Endothelial cell of umbilical vein (primary cell): ENCODE results near the gene C1QTNF8. TPM values are rescaled to one million over a fixed set of nuclear protein-coding genes. Genes with fewer than 3 reads are reported as not detected.

Experiments
- BruUV-seq: library from RNA; stranded (reverse); fragments of 400-500 nt; replicated peaks from 2 replicates; lab custom pipeline; 2021; lab: Mats Ljungman, UMichigan
- CTCF ChIA-PET: fragments of 300-600, 350-600 bp; sonication (Branson Sonifier 250); formaldehyde crosslinking; loops from one replicate; lab custom pipeline; 2021; ENCODE audit warnings: antibody characterized with exemption, inconsistent platforms; lab: Charles Lee
- POLR2A ChIA-PET: fragments of 300-600, 350-600 bp; sonication (Branson Sonifier 250); formaldehyde crosslinking; loops from one replicate; lab custom pipeline; 2021; ENCODE audit warnings: antibody characterized with exemption, inconsistent platforms; lab: Charles Lee
- DNase-seq: peaks from one replicate; pipeline ENCODE4 v3.0.0-alpha.2; 2011; ENCODE audit warnings: low read depth, low spot score
- FAIRE-seq: peaks from 2 replicates; lab custom pipeline; 2011; peaks lifted over from hg19 to GRCh38; lab: Jason Lieb, UNC
- H2AFZ ChIP-seq: 2 replicates; pipeline ENCODE4 v1.6.0; 2012; ENCODE audit warnings: low read depth, low read length, control low read depth, inconsistent platforms
- H3K27ac ChIP-seq: 2 replicates; pipeline ENCODE4 v1.5.1; 2011; ENCODE audit warnings: low read depth, mild to moderate bottlenecking, control low read depth, low read length, moderate library complexity; ENCODE audit not compliant: insufficient read depth
- H3K27me3 ChIP-seq, 2 experiments: 2 replicates each; pipeline versions ENCODE4 v1.6.0 to v1.6.1; 2011; ENCODE audit warnings: low read length in 2 of 2, mixed read lengths in 1 of 2; ENCODE audit not compliant: control insufficient read depth in 2 of 2, insufficient read depth in 2 of 2
- H3K36me3 ChIP-seq, 2 experiments: 2 replicates in 1 of 2; 3 replicates in 1 of 2; pipeline ENCODE4 v1.5.1; 2011; ENCODE audit warnings: low read length in 2 of 2, mild to moderate bottlenecking in 1 of 2, moderate library complexity in 1 of 2; ENCODE audit not compliant: control insufficient read depth in 2 of 2, insufficient read depth in 2 of 2; ENCODE audit errors: extremely low read depth in 1 of 2
- H3K4me1 ChIP-seq: 3 replicates; pipeline ENCODE4 v1.5.1; 2011; ENCODE audit warnings: mild to moderate bottlenecking, low read length; ENCODE audit not compliant: control insufficient read depth, insufficient read depth; ENCODE audit errors: extremely low read depth
- H3K4me2 ChIP-seq: 2 replicates; pipeline ENCODE4 v1.6.1; 2011; ENCODE audit warnings: low read length, control low read depth, mixed read lengths; ENCODE audit not compliant: insufficient read depth
- H3K4me3 ChIP-seq, 3 experiments: fragments of 200-600 bp in 1 of 3; sonication (generic), shearing (Covaris generic) in 1 of 3; replicated peaks in 1 of 3; 2 replicates each; pipeline ENCODE4 v1.5.1; 2011 to 2016; ENCODE audit warnings: control low read depth in 3 of 3, low read length in 3 of 3, mild to moderate bottlenecking in 2 of 3, inconsistent platforms in 1 of 3, low read depth in 1 of 3, moderate library complexity in 1 of 3; ENCODE audit not compliant: insufficient read depth in 1 of 3
- H3K79me2 ChIP-seq: 2 replicates; pipeline ENCODE4 v1.6.0; 2012; ENCODE audit warnings: low read length, inconsistent platforms; ENCODE audit not compliant: control insufficient read depth, insufficient read depth
- H3K9ac ChIP-seq: replicated peaks from 2 replicates; pipeline ENCODE3; 2011; ENCODE audit warnings: low read length, control low read depth; ENCODE audit not compliant: insufficient read depth; ENCODE audit errors: extremely low read depth
- H3K9me1 ChIP-seq: replicated peaks from 3 replicates; pipeline ENCODE4 v1.6.0; 2011; ENCODE audit warnings: mild to moderate bottlenecking, low read length; ENCODE audit not compliant: control insufficient read depth, insufficient read depth; ENCODE audit errors: extremely low read depth
- H3K9me3 ChIP-seq: replicated peaks from 2 replicates; pipeline ENCODE4 v1.5.1; 2012; ENCODE audit warnings: low read length, inconsistent platforms; ENCODE audit not compliant: control insufficient read depth, insufficient read depth
- H4K20me1 ChIP-seq: replicated peaks from 2 replicates; pipeline ENCODE3; 2011; ENCODE audit warnings: mild to moderate bottlenecking, low read length; ENCODE audit not compliant: control insufficient read depth, insufficient read depth; ENCODE audit errors: extremely low read depth
- CTCF ChIP-seq, 2 donors: IDR thresholded peaks; 1 replicate in 1 of 2; 2 replicates in 1 of 2; pipeline ENCODE4 v1.5.1; 2011; ENCODE audit warnings: low read length in 2 of 2, mild to moderate bottlenecking in 2 of 2, moderate library complexity in 2 of 2, control low read depth in 1 of 2, inconsistent platforms in 1 of 2, low read depth in 1 of 2; ENCODE audit not compliant: insufficient read depth in 1 of 2; ENCODE audit errors: extremely low read depth in 1 of 2
- EZH2 ChIP-seq: IDR thresholded peaks from 2 replicates; pipeline ENCODE4 v1.6.1; 2012; ENCODE audit warnings: borderline replicate concordance, low read depth, mild to moderate bottlenecking, moderate library complexity, low read length, inconsistent platforms; ENCODE audit not compliant: severe bottlenecking
- GATA2 ChIP-seq: IDR thresholded peaks from 2 replicates; pipeline ENCODE4 v1.7.0; 2011; ENCODE audit warnings: low read depth, mild to moderate bottlenecking, moderate library complexity, mixed read lengths, low read length; ENCODE audit not compliant: insufficient read length, insufficient read depth
- MAX ChIP-seq: IDR thresholded peaks from 2 replicates; pipeline ENCODE4 v1.6.1; 2011; ENCODE audit not compliant: insufficient read depth, insufficient read length
- MYC ChIP-seq: IDR thresholded peaks from one replicate; pipeline ENCODE4 v1.6.1; 2011; ENCODE audit warnings: mild to moderate bottlenecking, low read depth, low read length
- POLR2A ChIP-seq: IDR thresholded peaks from 2 replicates; pipeline ENCODE4 v1.6.1; 2012; ENCODE audit warnings: low read depth, mild to moderate bottlenecking, control low read depth, low read length
- POLR2AphosphoS5 ChIP-seq: IDR thresholded peaks from 2 replicates; pipeline ENCODE4 v1.6.1; 2012; ENCODE audit warnings: low read depth, mild to moderate bottlenecking, control low read depth, low read length, moderate library complexity; ENCODE audit not compliant: insufficient read depth
- dilution Hi-C: fragments of 300-500 bp; cut with MboI; formaldehyde crosslinking; loops from one replicate; pipeline ENCODE4 v1.15.0; 2019; ENCODE audit warnings: low sequenced_read_pairs; ENCODE audit not compliant: extremely low pct_ligation_motif_present
- intact Hi-C: fragments of 100-400 bp; cut with micrococcal nuclease; formaldehyde crosslinking; loops from one replicate; pipeline ENCODE4 v1.10.0; 2022
- polyA plus RNA-seq, 4 experiments: library from polyadenylated mRNA; depleted of rRNA in 3 of 4; stranded (reverse) in 3 of 4; unstranded in 1 of 4; fragments of >200 nt; gene quantifications; 2 replicates each; pipeline versions ENCODE4 v1.2.1 to v1.2.3, GENCODE V29; 2011 to 2012; ENCODE audit warnings: missing spikeins in 1 of 4
- total RNA-seq: library from RNA; stranded (reverse); gene quantifications from 2 replicates; pipeline ENCODE4 v1.2.3, GENCODE V29; 2021

Gene C1QTNF8
- total and polyA plus RNA-seq, 2 donors (not counting 3 experiments of a cell fraction or from before 2014, with no cell fraction given): not detected

GRCh38 chr16:1101573-1102332 is 5.7 kb upstream of the C1QTNF8 start:
- no peaks in the 10 kb centered on the region for H3K4me1 ChIP-seq
- no peaks in the 10 kb centered on the region for H3K27me3 ChIP-seq
- H3K36me3 ChIP-seq: no peaks in the 10 kb centered on the region
- H3K9me1 ChIP-seq: no peaks in the 10 kb centered on the region
- ChIA-PET POLR2A (no interaction called here), CTCF (interaction anchor here (0.9 kb wide), 1 partner anchor 27 kb away, joined by 4 read pairs; no protein-coding TSS in a partner anchor)
- no TSS peak for BruUV-seq
- TF ChIP-seq EZH2: no peak
- TF ChIP-seq MYC: no peak
- no peak for TF ChIP-seq MAX
- TF ChIP-seq POLR2A: no peak
- TF ChIP-seq GATA2: no peak
- TF ChIP-seq POLR2AphosphoS5: no peak
- TF ChIP-seq CTCF (IDR thresholded peaks at IDR 0.05; ENCODE audit: extremely low read depth in 1 of 2, insufficient read depth in 1 of 2, low read depth in 1 of 2, low read length in 2 of 2): no peak
- H3K27ac ChIP-seq: no peak overlapping the region
- dilution Hi-C loops: no loop called here
- no peak overlapping the region for H3K9ac ChIP-seq
- no peaks in the 10 kb centered on the region for H3K79me2 ChIP-seq
- no peak overlapping the region for H3K4me3 ChIP-seq
- H3K4me2 ChIP-seq: no peak overlapping the region
- H3K9me3 ChIP-seq: no peaks in the 10 kb centered on the region
- intact Hi-C loops: loop anchor here (2.0 kb wide), 1 partner anchor 289 kb away; no protein-coding TSS in a partner anchor
- FAIRE-seq (no peak), DNase-seq (no peak)
- H2AFZ ChIP-seq: no peak overlapping the region
- no peaks in the 10 kb centered on the region for H4K20me1 ChIP-seq
